Subcutaneous adipose tissue (tissue), 4 donors: ENCODE measurements around the gene CDC25C. TPM values are rescaled to one million over a fixed set of nuclear protein-coding genes. Genes with fewer than 3 reads are reported as not detected.

Source experiments
- total RNA-seq, 4 donors: library from RNA; depleted of rRNA; stranded (reverse); fragments of >200 nt; gene quantifications; one replicate each; pipeline ENCODE4 v1.1.0, GENCODE V29; 2016

Gene CDC25C
- total RNA-seq, 4 donors from 2014 or later = 0.85 to 0.88 TPM; not detected in 2

Other genes starting within 250 kb of the CDC25C start
- not detected for gene WNT8A, start 247.8 kb downstream of the CDC25C start, total RNA-seq
- gene NME5, start 192.4 kb downstream of the CDC25C start, total RNA-seq = 1 to 10 TPM in 2 of 4 donors, under 1 TPM in 1, not detected in 1; 0.34 to 2.0 (median 2.0) TPM
- gene BRD8, start 153.2 kb downstream of the CDC25C start, total RNA-seq = 10 to 100 TPM; 21.9 to 49.1 (median 37.4) TPM
- 1 to 10 TPM in 2 of 4 donors, under 1 TPM in 1, not detected in 1; 0.33 to 5.3 (median 2.4) TPM for gene KIF20A, start 152.7 kb downstream of the CDC25C start, total RNA-seq
- 10 to 100 TPM; 13.0 to 19.2 (median 17.3) TPM for gene CDC23, start 118.5 kb downstream of the CDC25C start, total RNA-seq
- gene GFRA3, start 57.2 kb downstream of the CDC25C start, total RNA-seq = under 1 TPM in 1 of 4 donors, not detected in 3; 0.22 TPM
- 10 to 100 TPM; 17.9 to 21.4 (median 18.5) TPM for gene FAM53C, start 6.5 kb upstream of the CDC25C start, total RNA-seq
- gene KDM3B, start 20.9 kb upstream of the CDC25C start, total RNA-seq = 10 to 100 TPM; 58.8 to 67.4 (median 62.8) TPM
- gene REEP2, start 107.3 kb upstream of the CDC25C start, total RNA-seq = 1 to 10 TPM in 3 of 4 donors, under 1 TPM in 1; 0.98 to 5.9 (median 4.7) TPM
- gene EGR1, start 133.7 kb upstream of the CDC25C start, total RNA-seq = 10 to 100 TPM in 2 of 4 donors, 1 to 10 TPM in 2; 2.6 to 21.5 (median 10.4) TPM
- 100 to 1,000 TPM in 3 of 4 donors, 10 to 100 TPM in 1; 93.2 to 147 (median 104) TPM for gene ETF1, start 211.4 kb upstream of the CDC25C start, total RNA-seq
- 100 to 1,000 TPM; 170 to 197 (median 185) TPM for gene HSPA9, start 243.6 kb upstream of the CDC25C start, total RNA-seq